Esophagus muscularis mucosa (tissue), 4 donors: ENCODE measurements around the gene VEGFC. TPM values are rescaled to one million over a fixed set of nuclear protein-coding genes. Genes with fewer than 3 reads are reported as not detected.

Experiments
- DNase-seq: peaks from one replicate; pipeline ENCODE4 v3.0.0-alpha.2; 2017; ENCODE audit errors: extremely low spot score
- H3K27ac ChIP-seq, 4 donors: fragments of 200-600 bp; sonication (generic); replicated peaks in 1 of 4; 1 replicate in 3 of 4; 2 replicates in 1 of 4; pipeline ENCODE4 v1.5.1; 2016 to 2019; ENCODE audit warnings: mild to moderate bottlenecking in 1 of 4
- H3K27me3 ChIP-seq, 4 donors: fragments of 200-600 bp; sonication (generic); one replicate each; pipeline versions ENCODE4 v1.5.1 to v1.6.0; 2016 to 2019
- H3K36me3 ChIP-seq, 4 donors: fragments of 200-600 bp; sonication (generic); one replicate each; pipeline ENCODE4 v1.5.1; 2016 to 2019
- H3K4me1 ChIP-seq, 4 donors: fragments of 200-600 bp; sonication (generic); one replicate each; pipeline ENCODE4 v1.5.1; 2016 to 2019
- H3K4me3 ChIP-seq, 4 donors: fragments of 200-600 bp; sonication (generic); 1 replicate in 2 of 4; 2 replicates in 2 of 4; pipeline ENCODE4 v1.5.1; 2016 to 2019; ENCODE audit warnings: mild to moderate bottlenecking in 4 of 4, moderate library complexity in 1 of 4
- H3K9me3 ChIP-seq, 4 donors: fragments of 200-600 bp; sonication (generic); 1 replicate in 3 of 4; 2 replicates in 1 of 4; pipeline ENCODE4 v1.5.1; 2016 to 2019
- CTCF ChIP-seq, 3 experiments: fragments of 200-600 bp in 2 of 3; fragments of 450-650 bp in 1 of 3; sonication (generic) in 2 of 3; IDR thresholded peaks; one replicate each; pipeline ENCODE4 v1.5.1; 2017 to 2019; ENCODE audit warnings: antibody characterized with exemption in 3 of 3, mild to moderate bottlenecking in 2 of 3, moderate library complexity in 1 of 3
- EP300 ChIP-seq: sonication (generic); formaldehyde crosslinking; IDR thresholded peaks from one replicate; pipeline ENCODE4 v1.6.1; 2017; ENCODE audit warnings: antibody characterized with exemption
- POLR2A ChIP-seq: fragments of 450-650 bp; IDR thresholded peaks from one replicate; pipeline ENCODE4 v1.6.1; 2017; ENCODE audit warnings: antibody characterized with exemption, moderate library complexity, mild to moderate bottlenecking, low read depth
- POLR2AphosphoS5 ChIP-seq, 2 donors: sonication (generic); formaldehyde crosslinking; IDR thresholded peaks; one replicate each; pipeline ENCODE4 v1.6.1; 2017; ENCODE audit warnings: antibody characterized with exemption in 2 of 2
- WGBS: methylation state at CpG from one replicate; pipeline ENCODE4 v1.1.5; 2018; 5-methylcytosine and 5-hydroxymethylcytosine counted together
- intact Hi-C: fragments of 100-400 bp; cut with DNase I; formaldehyde crosslinking; loops from one replicate; pipeline ENCODE4 v1.15.1; 2023
- total RNA-seq, 4 donors: library from RNA; depleted of rRNA; stranded (reverse); fragments of >200 nt; gene quantifications; one replicate each; pipeline versions ENCODE4 v1.1.0 to v1.2.1, GENCODE V29; 2016

Gene VEGFC
- total RNA-seq, 4 donors from 2014 or later = 4.2 to 10.3 (median 6.9) TPM

- intact Hi-C loops = no loop called here
- no peak for DNase-seq
Observed at GRCh38 chr4:176656108-176656507, 136.6 kb downstream of the VEGFC start.

GRCh38 chr4:176654565-176655216, 138.0 kb downstream of the VEGFC start:
- intact Hi-C loops = no loop called here
- 83% methylated on average over 7 of the region's 7 CpGs for WGBS
- H3K27me3 ChIP-seq = no peaks in the 10 kb centered on the region

More at GRCh38 chr4:176656108-176656507, 136.6 kb downstream of the VEGFC start:
- H3K27ac ChIP-seq = no peak overlapping the region
- no peak overlapping the region for H3K4me3 ChIP-seq
- TF ChIP-seq POLR2A (no peak), EP300 (no peak), CTCF (IDR thresholded peaks at IDR 0.05) (no peak), POLR2AphosphoS5 (IDR thresholded peaks at IDR 0.05) (no peak)
- no peaks in the 10 kb centered on the region for H3K9me3 ChIP-seq
- no peaks in the 10 kb centered on the region for H3K4me1 ChIP-seq
- 91% methylated on average over 3 of the region's 3 CpGs for WGBS
- H3K27me3 ChIP-seq = no peaks in the 10 kb centered on the region
- H3K36me3 ChIP-seq = no peaks in the 10 kb centered on the region

GRCh38 chr4:176653401-176654220, 139.1 kb downstream of the VEGFC start:
- no peak overlapping the region for H3K27ac ChIP-seq
- H3K27me3 ChIP-seq = no peaks in the 10 kb centered on the region
- no peak overlapping the region for H3K4me3 ChIP-seq
- H3K9me3 ChIP-seq = no peaks in the 10 kb centered on the region
- WGBS = 70% methylated on average over 1 of the region's 1 CpG
- TF ChIP-seq CTCF (IDR thresholded peaks at IDR 0.05) (no peak), POLR2AphosphoS5 (IDR thresholded peaks at IDR 0.05) (no peak), POLR2A (no peak)
- no peaks in the 10 kb centered on the region for H3K36me3 ChIP-seq
- no peak for DNase-seq
- intact Hi-C loops = no loop called here
- no peaks in the 10 kb centered on the region for H3K4me1 ChIP-seq

More at GRCh38 chr4:176654565-176655216, 138.0 kb downstream of the VEGFC start:
- Histone ChIP-seq H3K36me3 (no peaks in the 10 kb centered on the region), H3K4me1 (no peaks in the 10 kb centered on the region), H3K9me3 (no peaks in the 10 kb centered on the region), H3K4me3 (no peak overlapping the region), H3K27ac (no peak overlapping the region)
- DNase-seq = no peak
- TF ChIP-seq POLR2AphosphoS5 (IDR thresholded peaks at IDR 0.05) = no peak
- TF ChIP-seq EP300 = no peak

- intact Hi-C loops = no loop called here
- no peak for TF ChIP-seq EP300
- TF ChIP-seq POLR2AphosphoS5 (IDR thresholded peaks at IDR 0.05) = no peak
- no peak for TF ChIP-seq POLR2A
- no peak for TF ChIP-seq CTCF (IDR thresholded peaks at IDR 0.05)
- H3K9me3 ChIP-seq = no peaks in the 10 kb centered on the region
- no peak overlapping the region for H3K27ac ChIP-seq
- no peak overlapping the region for H3K4me3 ChIP-seq
- no peaks in the 10 kb centered on the region for H3K36me3 ChIP-seq
- no peaks in the 10 kb centered on the region for H3K27me3 ChIP-seq
- WGBS = 74% methylated on average over 1 of the region's 1 CpG
- no peak for DNase-seq
- no peaks in the 10 kb centered on the region for H3K4me1 ChIP-seq
Observed at GRCh38 chr4:176646311-176646710, 146.4 kb downstream of the VEGFC start.

- H3K36me3 ChIP-seq = no peaks in the 10 kb centered on the region
- intact Hi-C loops = no loop called here
- H3K4me1 ChIP-seq = no peaks in the 10 kb centered on the region
- no peaks in the 10 kb centered on the region for H3K9me3 ChIP-seq
- no peak for DNase-seq
- 78% methylated on average over 8 of the region's 8 CpGs for WGBS
- no peak overlapping the region for H3K27ac ChIP-seq
- H3K4me3 ChIP-seq = no peak overlapping the region
- TF ChIP-seq POLR2A (no peak), POLR2AphosphoS5 (IDR thresholded peaks at IDR 0.05) (no peak), CTCF (IDR thresholded peaks at IDR 0.05) (no peak), EP300 (no peak)
- no peaks in the 10 kb centered on the region for H3K27me3 ChIP-seq
Observed at GRCh38 chr4:176645246-176645960, 147.3 kb downstream of the VEGFC start.
